Measurements from ENCODE around the gene BCL7A.

Gene BCL7A

DNA sequence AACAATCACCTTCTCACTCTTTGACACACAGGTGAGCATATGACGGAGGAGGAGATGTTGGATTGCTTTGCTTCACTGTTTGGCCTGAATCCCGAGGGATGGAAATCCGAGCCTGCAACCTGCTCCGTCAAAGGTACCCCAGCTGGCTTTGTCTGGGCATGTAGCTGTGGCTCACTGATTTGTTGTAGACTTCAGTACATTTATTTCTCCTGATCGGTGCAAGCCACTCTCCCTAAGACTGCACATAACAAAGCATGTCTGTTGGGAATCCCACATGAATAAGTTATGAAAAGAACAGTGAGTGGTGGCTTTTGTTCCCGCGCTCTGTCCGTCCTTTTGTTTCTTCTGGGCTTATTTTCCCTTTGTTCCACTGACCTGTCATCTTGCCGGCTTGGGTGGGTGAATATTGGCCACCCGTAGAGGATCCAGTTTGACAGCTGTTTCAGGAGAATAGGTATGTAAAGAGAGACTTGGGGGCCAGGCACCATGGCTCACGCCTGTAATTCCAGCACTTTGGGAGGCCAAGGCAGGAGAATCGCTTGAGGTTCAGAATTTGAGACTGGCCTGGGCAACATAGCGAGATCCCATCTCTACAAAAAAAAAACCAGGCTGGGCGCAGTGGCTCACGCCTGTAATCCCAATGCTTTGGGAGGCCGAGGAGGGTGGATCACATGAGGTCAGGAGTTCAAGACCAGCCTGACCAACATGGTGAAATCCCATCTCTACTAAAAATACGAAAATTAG is 20.0 kb upstream of the BCL7A start:
- no peak for DNase-seq

DNA sequence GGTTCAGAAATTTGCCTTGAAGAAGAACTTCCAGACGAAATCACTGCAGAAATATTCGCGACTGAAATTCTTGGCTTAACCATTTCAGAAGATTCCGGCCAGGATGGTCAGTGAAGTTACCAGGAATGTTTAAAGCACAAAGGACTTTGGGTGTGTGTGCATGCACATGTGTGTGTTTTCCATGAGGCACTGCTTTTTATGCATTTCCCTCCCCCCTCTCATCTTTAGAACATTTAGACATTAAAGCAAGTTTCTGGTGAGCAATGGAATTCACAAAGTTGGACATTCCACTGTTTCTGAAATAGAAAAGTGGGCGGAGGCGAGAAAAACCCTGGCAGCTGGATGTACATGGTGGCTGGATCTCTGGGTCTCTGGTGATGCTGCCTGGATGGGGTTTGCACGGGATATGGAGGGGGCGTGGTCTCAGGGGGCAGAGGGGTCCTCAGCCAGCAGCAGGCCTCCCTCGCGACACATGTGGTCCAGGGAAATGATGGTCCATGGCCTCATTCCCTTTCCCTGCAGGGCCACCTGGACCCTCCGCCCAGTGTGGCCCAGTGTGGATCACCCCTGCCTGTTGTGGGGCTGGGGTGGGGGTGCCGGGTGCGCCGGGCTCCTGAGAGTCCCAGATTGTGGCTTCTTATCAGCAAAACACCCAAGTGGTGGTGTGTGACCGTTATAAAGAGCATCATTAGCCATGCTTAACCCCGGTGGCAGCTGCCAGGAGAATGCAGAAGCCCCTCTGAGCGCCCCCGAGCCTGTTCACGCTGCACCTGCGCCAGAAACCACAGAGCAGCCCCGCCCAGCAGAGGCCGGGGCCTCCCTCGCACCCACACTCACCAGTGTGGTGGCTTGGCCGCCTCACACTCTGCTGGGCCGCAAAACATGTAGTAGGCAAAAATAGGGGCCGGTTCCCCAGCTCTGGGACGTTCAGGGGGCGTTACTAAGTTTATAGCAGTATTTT is 17.8 kb upstream of the BCL7A start:
- DNase-seq = no peak

DNA sequence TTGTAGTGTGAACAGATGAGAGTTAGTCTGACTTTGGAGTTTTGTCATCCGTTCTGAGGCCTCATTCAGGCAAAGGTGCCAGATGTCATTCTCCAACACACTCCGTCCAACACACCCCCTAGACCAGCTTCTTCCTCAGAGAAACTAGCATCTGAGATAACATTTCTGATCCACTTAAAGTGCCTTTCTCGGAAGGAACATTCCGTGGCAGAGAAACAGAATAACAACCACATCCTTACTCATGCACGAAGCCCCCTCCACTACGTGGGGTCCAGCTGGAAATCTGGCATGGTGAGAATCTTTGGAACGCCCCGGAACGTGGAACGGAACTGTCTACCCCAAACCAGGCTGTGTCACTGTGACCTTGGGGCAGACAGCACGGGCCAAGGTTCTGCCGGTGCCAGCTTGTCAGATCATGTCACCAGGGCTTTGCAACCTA is 17.0 kb upstream of the BCL7A start:
- no peak for DNase-seq

DNA sequence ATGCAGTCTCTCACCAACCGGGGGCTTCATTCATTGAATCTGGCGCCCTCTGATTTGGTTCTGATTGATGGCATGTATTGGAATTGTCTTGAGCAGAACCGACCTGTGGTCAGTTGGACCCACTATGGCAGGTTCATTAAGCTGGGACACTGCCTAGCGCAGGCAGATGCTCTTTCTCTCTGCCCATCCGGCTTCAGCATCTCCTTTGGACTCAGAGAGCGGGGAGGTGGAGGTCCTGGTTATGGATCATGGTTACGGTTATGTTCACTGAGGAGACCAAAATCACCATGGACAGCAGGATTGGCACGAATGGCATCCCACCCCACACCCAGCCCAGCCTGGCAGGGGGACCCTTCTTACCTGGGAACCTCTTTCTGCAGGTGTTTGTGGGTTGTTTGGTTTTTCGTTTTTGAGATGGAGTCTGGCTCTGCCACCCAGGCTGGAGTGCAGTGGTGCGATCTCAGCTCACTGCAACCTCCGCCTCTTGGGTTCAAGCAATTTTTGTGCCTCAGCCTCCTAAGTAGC is 16.4 kb upstream of the BCL7A start:
- DNase-seq = no peak

DNA sequence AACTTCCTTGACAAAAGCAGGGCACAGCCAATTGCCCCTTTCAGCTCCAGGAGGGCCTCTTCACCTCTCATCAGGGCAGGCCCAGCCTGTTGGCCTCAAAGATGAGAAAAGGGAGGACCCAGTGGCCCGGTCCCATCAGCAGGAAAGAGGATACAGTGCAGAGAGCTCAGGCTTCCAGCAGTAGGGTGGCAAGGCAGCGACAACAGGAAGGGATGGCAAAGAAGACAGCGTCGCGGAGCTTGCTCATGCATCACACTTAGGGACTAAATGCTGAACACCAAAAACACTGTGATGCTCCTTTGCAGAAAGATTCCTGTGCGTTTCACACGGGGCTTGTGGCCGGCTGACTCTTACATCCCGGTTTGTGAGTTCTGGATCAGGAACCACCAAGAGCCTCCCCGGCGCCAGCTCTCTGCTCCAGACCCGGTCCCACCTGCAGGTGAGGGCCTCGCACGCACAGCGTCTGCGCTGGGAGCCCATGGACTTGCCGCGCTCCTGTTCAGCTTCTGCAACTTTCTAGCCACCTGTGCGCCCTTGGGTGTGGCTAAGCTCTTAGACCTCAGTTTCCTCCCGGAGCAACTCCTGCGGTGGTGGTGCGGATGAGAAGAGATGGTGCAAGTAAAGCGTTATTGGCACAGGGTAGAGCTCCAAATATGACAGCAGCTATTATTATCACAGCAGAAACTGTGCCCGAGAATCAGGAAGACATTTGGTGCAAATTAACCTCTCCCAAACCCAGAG is 15.3 kb upstream of the BCL7A start:
- DNase-seq = no peak

DNA sequence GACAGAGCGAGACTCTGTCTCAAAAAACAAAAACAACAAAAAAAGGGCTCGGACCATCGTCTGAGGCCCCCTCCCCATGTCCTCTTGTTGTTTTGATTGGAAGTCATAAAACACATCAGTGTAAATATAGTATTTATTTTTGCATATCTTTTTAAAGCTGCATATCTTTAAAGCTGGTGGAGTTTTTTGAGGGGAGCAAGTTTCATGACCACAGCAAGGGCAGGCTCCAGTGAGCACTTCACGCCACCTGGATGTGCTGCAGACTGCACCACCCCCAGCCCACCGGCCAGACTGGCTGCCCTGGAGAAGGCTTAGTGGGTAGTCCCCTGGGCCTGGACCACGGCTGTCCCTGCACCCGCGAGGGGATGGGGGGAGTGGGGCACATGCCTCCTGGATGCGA is 11.9 kb upstream of the BCL7A start:
- DNase-seq = no peak

DNA sequence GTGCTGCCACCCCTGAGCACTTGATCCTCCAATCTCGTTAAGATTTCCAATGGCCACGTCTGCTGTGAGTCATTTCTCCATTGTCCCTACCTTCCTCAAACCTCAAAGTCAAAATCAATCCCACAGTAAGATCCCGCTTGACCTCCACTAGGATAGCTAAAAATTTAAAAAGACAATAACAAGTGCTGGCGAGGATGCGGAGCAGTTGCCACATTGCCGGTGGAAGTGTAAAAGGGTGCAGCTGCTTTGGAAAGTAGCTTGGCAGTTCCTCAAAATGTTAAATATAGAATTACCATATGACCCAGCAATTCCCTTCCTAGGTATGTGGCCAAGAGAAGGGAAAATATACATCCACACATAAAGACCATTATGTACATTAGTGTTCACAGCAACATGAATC is 9.5 kb upstream of the BCL7A start:
- no peak for DNase-seq

DNA sequence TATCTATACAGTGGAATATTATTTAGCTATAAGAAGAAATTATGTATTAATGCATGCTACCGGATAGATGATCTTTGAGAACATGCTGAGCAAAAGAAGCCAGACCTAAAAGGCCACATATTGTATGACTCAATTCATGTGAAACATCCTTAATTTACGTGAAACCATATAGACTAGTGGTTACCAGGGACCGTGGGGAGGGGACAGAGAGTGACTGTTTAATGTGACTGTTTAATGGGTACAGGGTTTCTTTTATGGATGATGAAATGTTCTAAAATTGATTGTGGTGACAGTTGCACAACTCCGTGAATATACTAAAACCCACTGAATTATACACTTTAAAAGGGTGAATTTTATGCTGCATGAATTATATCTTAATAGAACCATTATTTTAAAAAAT is 8.5 kb upstream of the BCL7A start:
- no peak for DNase-seq

DNA sequence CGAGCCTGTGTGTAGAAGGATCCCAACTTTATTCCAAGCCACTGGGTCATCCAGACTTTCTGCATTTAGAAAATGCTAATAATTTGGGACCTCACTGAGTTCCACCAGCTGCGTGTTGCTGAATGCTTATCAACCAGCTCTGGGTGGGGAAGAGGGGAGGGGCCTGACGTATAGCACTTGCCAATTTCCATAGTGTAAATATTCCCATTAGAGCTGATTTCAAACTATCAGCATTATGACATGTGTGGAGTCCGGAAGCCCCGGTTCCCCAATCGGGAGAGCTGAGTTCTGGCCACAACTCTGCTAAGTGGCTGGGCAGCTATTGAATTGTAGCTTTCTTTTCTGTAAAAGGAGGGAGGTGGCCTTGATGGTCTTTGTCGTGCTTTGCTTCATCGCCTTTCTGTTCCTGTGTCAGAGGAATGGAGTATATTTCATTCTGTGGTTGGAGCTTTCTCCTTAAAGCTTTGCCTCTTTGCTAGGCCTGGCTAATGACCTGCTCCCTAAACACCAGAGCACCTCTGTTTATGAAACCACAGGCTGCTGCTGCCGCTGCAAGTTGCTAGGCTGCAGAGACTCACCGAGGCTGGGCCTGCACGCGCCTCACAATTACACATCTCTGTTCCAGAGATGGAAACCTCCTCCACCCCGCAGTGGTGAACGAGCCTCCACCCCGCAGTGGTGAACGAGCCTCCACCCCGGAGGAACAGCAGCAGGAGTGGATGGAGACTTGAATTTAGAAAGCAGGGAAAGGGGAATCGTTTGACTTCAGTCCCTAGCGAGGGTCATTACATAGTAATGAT is 7.7 kb upstream of the BCL7A start:
- DNase-seq = no peak

DNA sequence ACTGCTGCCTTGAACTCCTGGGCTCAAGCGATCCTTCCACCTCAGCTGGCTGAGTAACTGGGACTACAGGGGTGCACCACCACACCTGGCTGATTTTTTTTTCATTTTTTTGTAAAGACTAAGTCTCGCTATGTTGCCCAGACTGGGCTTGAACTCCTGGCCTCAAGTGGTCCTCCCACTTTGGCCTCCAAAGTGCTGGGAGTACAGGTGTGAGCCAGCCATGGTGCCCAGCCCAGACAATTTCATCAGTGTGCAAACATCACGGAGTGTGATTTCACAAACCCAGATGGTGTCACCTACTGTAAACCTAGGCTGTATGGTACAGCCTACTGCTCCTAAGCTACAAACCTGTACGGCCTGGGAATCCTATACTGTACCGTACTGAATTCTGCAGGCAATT is 6.9 kb upstream of the BCL7A start:
- DNase-seq = no peak

DNA sequence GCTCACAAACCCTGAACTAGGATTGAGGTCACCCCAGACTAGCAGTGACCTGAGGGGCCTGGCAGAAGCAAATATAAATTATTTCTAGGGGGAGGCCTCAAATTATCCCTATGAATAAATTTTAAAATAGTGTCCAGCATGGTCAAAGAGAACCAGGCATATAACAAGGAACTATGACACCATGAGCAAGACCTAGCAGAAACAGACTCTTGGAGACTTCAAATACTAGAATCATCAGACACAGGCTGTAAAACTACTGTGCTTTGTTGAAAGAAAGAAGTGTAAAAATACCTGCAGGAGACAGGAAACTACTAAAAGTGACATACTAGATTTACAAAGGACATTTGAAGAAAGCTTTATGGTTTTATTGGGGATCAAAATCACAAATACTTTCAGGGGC is 3.2 kb upstream of the BCL7A start:
- DNase-seq = no peak

DNA sequence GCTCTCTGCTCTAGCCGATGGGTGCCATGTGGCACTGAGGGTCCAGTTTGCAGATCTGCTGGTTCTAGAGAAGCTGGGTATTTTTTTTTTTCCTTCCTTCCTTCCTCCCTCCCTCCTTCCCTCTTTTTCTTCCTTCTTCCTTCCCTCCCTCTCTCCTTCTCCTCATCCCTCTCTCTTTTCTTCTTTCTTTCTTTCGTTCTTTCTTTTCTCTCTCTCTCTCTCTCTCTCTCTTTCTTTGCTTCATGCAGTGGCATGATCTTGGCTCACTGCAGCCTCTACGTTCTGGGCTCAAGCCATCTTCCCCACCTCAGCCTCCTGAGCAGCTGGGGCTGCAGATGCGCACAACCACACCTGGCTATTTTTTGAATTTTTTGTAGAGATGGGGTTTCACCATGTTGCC is 2.7 kb upstream of the BCL7A start:
- DNase-seq = no peak

DNA sequence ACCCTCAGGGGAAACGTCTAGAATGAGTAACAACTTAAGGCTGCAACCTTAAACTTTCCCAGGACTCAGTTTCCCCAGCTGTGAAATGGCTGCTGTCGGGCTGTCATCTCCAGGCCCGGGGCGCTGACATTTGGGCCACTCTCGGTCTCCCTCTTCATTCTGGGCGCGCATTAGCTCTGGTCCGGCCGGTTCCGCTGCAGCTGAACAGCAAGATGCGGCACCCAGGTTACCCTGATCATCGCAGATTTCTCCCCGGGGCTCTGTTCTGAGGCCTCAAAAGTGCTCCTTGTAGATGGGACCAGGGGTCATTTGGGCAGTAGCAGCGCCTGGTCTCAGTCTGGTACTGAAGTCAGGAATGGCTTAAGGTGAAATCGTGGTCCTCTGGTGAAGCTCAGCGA is 890 bp upstream of the BCL7A start:
- DNase-seq = no peak

DNA sequence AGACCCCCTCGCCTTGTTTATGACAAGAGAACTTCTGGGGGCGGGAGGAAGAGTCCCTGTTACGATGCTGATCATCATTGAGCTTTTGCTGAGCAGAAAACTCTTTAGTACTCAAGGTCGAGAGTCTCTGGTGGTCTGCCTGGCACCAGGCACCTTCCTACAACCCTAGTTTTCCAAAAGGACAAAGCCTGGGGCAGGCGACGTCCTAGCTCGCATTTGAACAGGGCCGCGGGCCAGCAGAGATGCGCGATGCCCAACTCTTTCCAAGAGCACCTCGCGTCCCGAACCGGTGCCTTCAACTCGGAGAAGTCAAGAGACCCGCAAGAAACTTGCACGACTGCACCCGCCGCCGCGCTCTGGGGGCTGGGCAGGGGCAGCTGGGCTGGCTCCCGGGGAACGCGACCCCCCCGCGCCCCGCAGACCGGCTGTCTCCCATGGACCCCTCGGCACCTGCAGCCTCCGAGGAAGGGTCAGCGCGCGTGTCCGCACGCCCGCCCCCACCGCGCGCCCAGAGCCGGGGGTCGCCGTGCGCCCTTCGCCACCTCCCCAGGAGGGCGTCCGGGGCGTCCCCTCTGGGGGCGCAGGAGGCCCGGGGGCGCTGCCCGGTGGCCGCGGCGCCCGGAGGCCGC is 377 bp upstream of the BCL7A start:
- no peak for DNase-seq

DNA sequence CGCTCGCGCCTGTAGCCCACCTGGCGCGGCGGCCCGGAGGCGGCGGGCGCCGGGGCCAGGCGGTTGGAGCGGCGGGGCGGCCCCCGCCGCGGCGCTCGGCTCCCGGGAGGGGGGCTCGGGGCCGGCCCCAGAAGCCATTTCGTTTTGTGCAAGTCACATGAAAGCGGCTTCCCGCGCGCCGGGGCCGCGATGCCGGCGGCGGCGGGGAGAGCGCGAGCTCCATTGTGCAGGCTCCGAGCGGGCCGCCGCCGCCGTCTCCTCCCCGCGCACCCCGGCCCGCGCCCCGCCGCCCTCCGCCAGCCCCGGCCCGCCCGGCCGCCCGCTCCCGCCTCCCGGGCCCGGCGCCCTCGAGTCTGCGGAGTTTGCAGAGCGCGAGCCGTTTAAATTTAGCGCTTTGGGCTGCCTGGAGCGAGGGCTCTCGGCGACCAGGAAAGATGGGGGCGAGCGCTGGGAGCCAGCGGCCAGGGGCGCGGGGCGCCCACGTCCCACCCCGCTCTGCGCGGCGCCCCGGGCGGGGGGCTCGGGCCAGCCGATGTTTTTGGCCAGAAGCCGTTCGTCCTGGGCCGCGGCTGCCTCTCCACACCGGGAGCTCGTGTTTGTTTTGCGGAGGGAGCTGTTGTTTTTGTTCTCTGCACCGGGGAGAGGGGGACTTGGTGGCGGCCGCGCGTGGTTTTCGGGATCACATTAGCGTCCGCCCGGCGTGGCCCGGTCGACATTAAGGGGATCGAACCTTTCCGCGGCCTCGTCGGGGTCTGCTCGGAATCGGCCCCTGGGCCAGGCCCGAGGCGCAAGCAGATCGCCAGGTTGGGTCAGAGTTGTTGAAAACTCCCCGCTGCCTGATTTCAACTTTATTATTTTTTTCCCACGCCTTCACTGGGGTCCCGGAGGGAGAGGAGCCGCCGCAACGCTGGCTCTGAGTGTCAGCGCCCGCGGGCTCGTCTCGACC is 982 bp downstream of the BCL7A start:
- no peak for DNase-seq

DNA sequence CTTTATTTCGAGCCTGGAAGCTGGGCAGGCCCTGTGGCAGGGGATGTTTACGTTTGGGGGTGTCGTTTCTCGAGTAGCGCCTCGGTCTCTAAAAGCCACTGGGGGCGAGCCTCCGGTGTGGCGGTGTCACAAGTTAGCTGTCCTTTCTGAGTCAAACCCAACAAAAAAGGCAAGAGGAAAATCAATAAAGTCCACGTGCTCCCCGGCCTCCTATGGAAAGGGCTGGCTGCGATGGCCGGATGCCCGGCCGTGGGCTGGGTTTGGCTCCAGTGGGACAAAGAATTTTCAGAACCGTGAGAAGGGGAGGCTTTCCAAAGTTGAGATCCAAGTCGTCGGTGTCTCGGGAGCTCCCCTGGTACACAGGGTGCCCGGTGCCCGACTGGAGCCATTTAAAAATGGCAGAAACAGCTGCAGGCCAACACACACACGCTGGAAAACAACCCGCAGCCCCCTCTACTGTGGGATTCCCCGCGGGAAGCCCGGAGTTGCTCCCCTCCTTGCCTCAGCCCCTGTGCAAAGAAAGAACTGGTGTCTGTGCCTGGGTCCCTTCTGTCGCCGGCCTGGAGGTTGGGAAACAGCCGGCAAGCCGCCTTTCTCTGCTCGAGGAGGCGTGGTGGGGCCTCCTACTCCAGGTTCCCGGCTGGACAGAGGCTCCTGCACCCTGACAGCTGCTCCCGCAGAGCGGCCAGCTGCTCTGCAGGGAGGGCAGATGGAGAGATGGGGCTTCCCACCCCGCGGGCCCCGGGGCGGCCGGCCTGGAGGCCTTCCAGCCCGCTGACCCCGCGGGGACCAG is 1.9 kb downstream of the BCL7A start:
- no peak for DNase-seq

DNA sequence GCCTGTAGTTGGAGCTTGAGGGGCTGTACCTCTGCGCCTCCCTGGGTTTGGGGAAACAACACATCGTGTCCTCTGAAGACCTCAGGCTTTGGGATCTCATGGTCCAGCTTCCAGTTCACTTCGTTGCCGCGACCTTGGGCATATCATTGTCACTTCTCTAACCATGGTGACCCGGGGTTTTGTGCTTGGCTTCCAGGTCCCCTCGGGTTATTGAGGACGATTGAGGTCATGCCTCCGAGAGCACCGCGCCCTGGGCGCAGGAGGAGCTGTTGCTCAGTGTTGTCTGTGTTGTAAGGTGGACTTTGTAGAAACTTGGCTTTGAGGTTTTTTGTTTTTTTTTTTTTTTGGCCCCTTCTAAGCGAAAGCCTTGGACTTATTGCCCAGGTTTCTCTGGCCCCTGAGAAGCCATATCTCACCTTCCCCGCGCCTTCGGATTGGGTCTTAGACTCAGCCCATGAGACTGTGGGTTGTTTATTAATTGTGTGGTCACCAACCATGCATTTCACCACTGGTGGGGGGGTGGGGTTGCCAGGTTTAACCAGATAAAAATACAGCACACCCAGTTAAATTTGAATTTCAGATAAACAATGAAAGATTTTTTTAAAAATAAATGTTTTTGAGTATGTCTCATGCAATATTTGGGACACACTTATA is 2.6 kb downstream of the BCL7A start:
- no peak for DNase-seq

DNA sequence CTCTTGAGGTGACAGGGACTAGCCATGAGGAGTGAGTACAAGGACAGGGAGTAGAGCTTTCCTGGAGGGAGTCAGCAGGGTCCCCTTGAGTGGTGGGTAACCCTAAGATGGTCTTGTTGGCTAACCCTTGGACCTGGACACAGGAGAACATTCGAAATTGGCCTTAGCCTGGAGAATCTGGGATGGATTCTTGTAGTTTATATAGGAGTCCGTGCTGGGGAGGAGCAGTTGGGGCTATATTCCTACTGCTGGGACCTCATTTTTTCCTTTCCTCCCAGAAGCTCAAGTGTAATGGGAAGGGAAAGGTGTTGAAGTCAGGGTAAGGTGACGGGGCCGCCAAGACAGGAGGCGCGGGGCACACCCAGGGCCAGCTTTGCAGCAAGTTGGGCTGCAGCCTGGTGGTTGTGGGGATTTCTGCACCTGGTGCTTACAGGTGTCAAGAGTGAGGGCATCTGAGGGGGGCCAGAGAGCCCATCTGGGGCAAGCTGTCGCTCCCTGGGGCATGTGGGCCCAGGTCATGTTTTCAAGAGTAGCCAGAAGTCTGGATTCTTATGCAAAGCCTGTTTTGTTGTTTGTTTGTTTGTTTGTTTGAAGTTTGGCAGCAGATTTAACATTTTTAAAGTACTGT is 5.1 kb downstream of the BCL7A start:
- DNase-seq = no peak

Measured in NCI-H226 (cell line).